A673 (cell line): ENCODE results near the gene WFDC11. TPM values are rescaled to one million over a fixed set of nuclear protein-coding genes. Genes with fewer than 3 reads are reported as not detected.
"Not testable (repeated sequence)": the region's sequence is repeated elsewhere in the genome, so short reads cannot be mapped to it uniquely, and the experiment has no call there.

Experiments
- BruUV-seq: library from RNA; stranded (reverse); fragments of 400-500 nt; replicated peaks from 2 replicates; lab custom pipeline; 2021; lab: Mats Ljungman, UMichigan
- CTCF ChIA-PET: fragments of 300-600 bp; sonication (Branson Sonifier 250); formaldehyde crosslinking; loops from one replicate; lab custom pipeline; 2022; ENCODE audit warnings: antibody characterized with exemption; lab: Charles Lee
- POLR2A ChIA-PET: fragments of 300-600 bp; sonication (Branson Sonifier 250); formaldehyde crosslinking; loops from one replicate; lab custom pipeline; 2022; ENCODE audit warnings: antibody characterized with exemption; ENCODE audit not compliant: low non-redundant PET; lab: Charles Lee
- DNase-seq: peaks from one replicate; pipeline ENCODE4 v3.0.0-alpha.2; 2015; ENCODE audit warnings: low spot score
- H3K27ac ChIP-seq: fragments of 200-600 bp; sonication (generic); 2 replicates; pipeline ENCODE4 v1.5.1; 2016; ENCODE audit warnings: mixed run types, low read depth, mild to moderate bottlenecking, mixed read lengths, antibody characterized with exemption, low read length; ENCODE audit not compliant: poor library complexity, severe bottlenecking
- H3K27me3 ChIP-seq: fragments of 200-600 bp; sonication (generic); replicated peaks from 2 replicates; pipeline ENCODE4 v1.6.1; 2017; ENCODE audit warnings: mixed run types, low read depth, mild to moderate bottlenecking, mixed read lengths, antibody characterized with exemption, low read length; ENCODE audit not compliant: insufficient read depth, poor library complexity
- H3K36me3 ChIP-seq: fragments of 200-600 bp; sonication (generic); 2 replicates; pipeline ENCODE4 v1.6.1; 2016; ENCODE audit warnings: mixed run types, mild to moderate bottlenecking, mixed read lengths, antibody characterized with exemption, low read length; ENCODE audit not compliant: insufficient read depth, poor library complexity, severe bottlenecking
- H3K4me1 ChIP-seq: fragments of 200-600 bp; sonication (generic); 2 replicates; pipeline ENCODE4 v1.6.1; 2017; ENCODE audit warnings: mixed run types, mild to moderate bottlenecking, mixed read lengths, antibody characterized with exemption, low read length; ENCODE audit not compliant: insufficient read depth, poor library complexity, severe bottlenecking
- H3K4me3 ChIP-seq: fragments of 200-600 bp; sonication (generic); 2 replicates; pipeline ENCODE4 v1.5.1; 2016; ENCODE audit warnings: low read depth, mixed run types, mild to moderate bottlenecking, mixed read lengths, low read length; ENCODE audit not compliant: poor library complexity, severe bottlenecking
- H3K9me3 ChIP-seq: fragments of 200-600 bp; sonication (generic); 2 replicates; pipeline ENCODE4 v1.6.1; 2016; ENCODE audit warnings: mixed run types, low read depth, mild to moderate bottlenecking, mixed read lengths, antibody characterized with exemption, low read length; ENCODE audit not compliant: poor library complexity, severe bottlenecking
- CTCF ChIP-seq: fragments of 300-800, 200-600 bp; sonication (generic); conservative IDR thresholded peaks from 2 replicates; pipeline ENCODE4 v1.5.1; 2017; ENCODE audit warnings: low read depth, mild to moderate bottlenecking, antibody characterized with exemption, low read length, moderate library complexity, mixed read lengths
- EZH2 ChIP-seq: fragments of 200-600 bp; sonication (generic); IDR thresholded peaks from 2 replicates; pipeline ENCODE4 v1.6.1; 2017; ENCODE audit warnings: borderline replicate concordance, low read depth, mild to moderate bottlenecking, mixed read lengths, antibody characterized with exemption, low read length; ENCODE audit not compliant: poor library complexity, severe bottlenecking
- intact Hi-C: fragments of 100-400 bp; cut with micrococcal nuclease; formaldehyde crosslinking; loops from one replicate; pipeline ENCODE4 v1.10.0; 2022; ENCODE audit not compliant: unreplicated experiment
- total RNA-seq: library from RNA; stranded (reverse); gene quantifications from 2 replicates; pipeline ENCODE4 v1.2.3, GENCODE V29; 2021

Gene WFDC11
- total RNA-seq, 1 experiment from 2014 or later, result not detected

- no peaks in the 10 kb centered on the region for H3K36me3 ChIP-seq
- ChIA-PET POLR2A (no interaction called here), CTCF (no interaction called here)
- BruUV-seq, result no TSS peak
- DNase-seq, result no peak
- H3K9me3 ChIP-seq, result no peaks in the 10 kb centered on the region
- intact Hi-C loops, result no loop called here
- H3K27ac ChIP-seq, result no peak within 1 kb of the TSS
- H3K4me1 ChIP-seq, result no peaks in the 10 kb centered on the region
- no peak within 1 kb of the TSS for H3K4me3 ChIP-seq
- peaks cover 18% of the 10 kb centered on the region for H3K27me3 ChIP-seq
- TF ChIP-seq EZH2, result no peak
- TF ChIP-seq CTCF, result no peak
Observed at GRCh38 chr20:45701873-45702272, 31.8 kb upstream of the WFDC11 start, which contains the start of gene WFDC13. TSS of gene WFDC13 (plus strand) at chr20:45702038. CDS start at chr20:45702124, 86 bp downstream.

- TF ChIP-seq EZH2 (no peak), CTCF (no peak)
Observed at GRCh38 chr20:45701104-45701503, 31.1 kb upstream of the WFDC11 start.

GRCh38 chr20:45695496-45695895, 25.5 kb upstream of the WFDC11 start:
- TF ChIP-seq EZH2 (no peak), CTCF (no peak)
- Histone ChIP-seq H3K4me1 (no peaks in the 10 kb centered on the region), H3K27me3 (no peaks in the 10 kb centered on the region), H3K4me3 (no peak overlapping the region), H3K9me3 (no peaks in the 10 kb centered on the region), H3K36me3 (no peaks in the 10 kb centered on the region), H3K27ac (no peak overlapping the region)
- BruUV-seq, result no TSS peak
- ChIA-PET CTCF (no interaction called here), POLR2A (no interaction called here)
- intact Hi-C loops, result no loop called here
- no peak for DNase-seq

More at GRCh38 chr20:45701104-45701503, 31.1 kb upstream of the WFDC11 start:
- ChIA-PET CTCF (no interaction called here), POLR2A (no interaction called here)
- Histone ChIP-seq H3K36me3 (no peaks in the 10 kb centered on the region), H3K27me3 (peaks cover 18% of the 10 kb centered on the region), H3K4me1 (no peaks in the 10 kb centered on the region), H3K9me3 (no peaks in the 10 kb centered on the region), H3K4me3 (no peak overlapping the region), H3K27ac (no peak overlapping the region)
- BruUV-seq, result no TSS peak
- DNase-seq, result no peak
- intact Hi-C loops, result no loop called here

- CTCF ChIA-PET, H3K27ac ChIP-seq, H3K4me3 ChIP-seq, BruUV-seq, H3K27me3 ChIP-seq, POLR2A ChIA-PET, DNase-seq, H3K9me3 ChIP-seq, H3K36me3 ChIP-seq, intact Hi-C loops, H3K4me1 ChIP-seq: not testable (repeated sequence)
Observed at GRCh38 chr20:45693346-45693745, 23.3 kb upstream of the WFDC11 start.
